Lower lobe of right lung (tissue), 2 donors: ENCODE measurements around the gene PRKRIP1. TPM values are rescaled to one million over a fixed set of nuclear protein-coding genes. Genes with fewer than 3 reads are reported as not detected.

Source experiments
- ATAC-seq, 2 donors: fragments of 200-7000 bp; cut with Tn5 transposase; one replicate each; pipeline ENCODE4 v1.9.1; 2020 to 2022; ENCODE audit warnings: mild to moderate bottlenecking in 2 of 2, moderate library complexity in 2 of 2
- DNase-seq: peaks from one replicate; pipeline ENCODE4 v3.0.0-alpha.2; 2020
- H3K27ac ChIP-seq: fragments of 200-600 bp; one replicate; pipeline ENCODE4 v1.8.0; 2022
- H3K27me3 ChIP-seq: fragments of 200-600 bp; one replicate; pipeline ENCODE4 v1.8.0; 2022; ENCODE audit warnings: low read depth
- H3K36me3 ChIP-seq: fragments of 200-600 bp; one replicate; pipeline ENCODE4 v1.8.0; 2022; ENCODE audit warnings: mild to moderate bottlenecking
- H3K4me1 ChIP-seq: fragments of 200-600 bp; one replicate; pipeline ENCODE4 v1.8.0; 2022
- H3K4me3 ChIP-seq: fragments of 200-600 bp; one replicate; pipeline ENCODE4 v1.8.0; 2022; ENCODE audit warnings: mild to moderate bottlenecking
- H3K9me3 ChIP-seq: fragments of 200-600 bp; one replicate; pipeline ENCODE4 v1.8.0; 2022
- CTCF ChIP-seq: fragments of 200-600 bp; IDR thresholded peaks from one replicate; pipeline ENCODE4 v1.8.0; 2022; ENCODE audit warnings: antibody characterized with exemption, mild to moderate bottlenecking
- intact Hi-C: fragments of 100-400 bp; cut with DNase I; formaldehyde crosslinking; loops from one replicate; pipeline ENCODE4 v1.11.0; 2022
- total RNA-seq: library from RNA; stranded (reverse); fragmentation: NEBNext Ultra II Directional; extraction: Animal tissue kit (Norgen Biotek cat#: 25700); gene quantifications from one replicate; pipeline ENCODE4 v1.2.1, GENCODE V29; 2021
- donor health status: DM: no; HTN: yes; CAD: no; lungs with severe emphysema.

Gene PRKRIP1
- total RNA-seq, 1 donor from 2014 or later, result 20.3 TPM

DNA sequence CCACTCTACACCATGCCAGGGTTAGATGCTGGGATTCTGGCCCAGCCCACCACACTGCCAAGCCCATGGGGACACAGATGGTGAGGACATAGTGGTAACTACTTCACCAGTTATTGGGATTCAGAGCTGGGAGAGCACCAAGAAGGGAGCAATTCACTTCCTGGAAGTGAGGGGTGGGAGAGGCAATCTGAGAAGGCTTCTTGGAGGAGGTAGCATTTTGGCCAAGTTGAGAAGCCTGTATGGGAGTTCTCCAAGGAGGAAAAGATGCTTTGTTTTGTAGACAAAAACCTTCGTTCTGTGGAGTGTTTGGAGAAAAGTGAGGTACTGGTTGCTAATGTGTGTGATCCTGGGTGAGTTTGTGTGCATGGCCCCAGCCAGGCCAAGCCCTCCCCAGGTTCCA, 3.8 kb upstream of the PRKRIP1 start:
- no peak for ATAC-seq

DNA sequence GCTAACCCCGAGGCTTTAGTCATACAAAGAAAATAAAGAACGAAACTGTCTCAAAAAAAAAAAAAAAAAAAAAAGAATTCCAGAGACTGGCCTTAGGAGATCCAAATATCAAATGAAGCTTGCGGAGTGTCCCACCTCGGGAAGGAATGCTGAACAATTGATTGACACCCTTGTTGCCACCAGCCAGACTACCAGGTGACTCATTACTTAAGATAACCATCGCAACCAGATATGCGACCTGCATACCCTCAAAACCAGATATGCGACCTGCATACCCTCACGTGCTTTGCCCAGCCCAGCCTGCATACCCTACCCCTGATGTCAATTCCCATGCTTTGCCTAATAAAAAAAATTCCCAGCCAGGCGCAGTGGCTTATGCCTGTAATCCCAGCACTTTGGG, 2.7 kb upstream of the PRKRIP1 start:
- Histone ChIP-seq H3K27me3 (no peaks in the 10 kb centered on the region), H3K4me3 (no peak overlapping the region), H3K27ac (no peak overlapping the region), H3K9me3 (no peaks in the 10 kb centered on the region), H3K36me3 (peaks cover 14% of the 10 kb centered on the region), H3K4me1 (peaks cover 15% of the 10 kb centered on the region)
- no peak for TF ChIP-seq CTCF
- ATAC-seq, result no peak
- no peak for DNase-seq
- intact Hi-C loops, result no loop called here

More for the DNA sequence above, 3.8 kb upstream of the PRKRIP1 start:
- peaks cover 12% of the 10 kb centered on the region for H3K4me1 ChIP-seq
- H3K4me3 ChIP-seq, result no peak overlapping the region
- H3K27me3 ChIP-seq, result no peaks in the 10 kb centered on the region
- peaks cover 13% of the 10 kb centered on the region for H3K36me3 ChIP-seq
- no peak for DNase-seq
- H3K9me3 ChIP-seq, result no peaks in the 10 kb centered on the region
- intact Hi-C loops, result no loop called here
- no peak overlapping the region for H3K27ac ChIP-seq
- no peak for TF ChIP-seq CTCF

GRCh38 chr7:102395592-102395872, 631 bp upstream of the PRKRIP1 start:
- DNase-seq (no peak), ATAC-seq (no peak)
- Histone ChIP-seq H3K36me3 (peaks cover 32% of the 10 kb centered on the region), H3K27ac (peak overlapping the region; percentile 91), H3K4me3 (peak overlapping the region; percentile 98), H3K27me3 (no peaks in the 10 kb centered on the region), H3K9me3 (no peaks in the 10 kb centered on the region), H3K4me1 (peaks cover 15% of the 10 kb centered on the region)
- intact Hi-C loops, result no loop called here
- TF ChIP-seq CTCF, result no peak

- peak in 1 of 2 donors; percentile 18 for ATAC-seq
These were observed 502 bp downstream of the PRKRIP1 start for GRCh38 chr7:102396710-102397019.

DNA sequence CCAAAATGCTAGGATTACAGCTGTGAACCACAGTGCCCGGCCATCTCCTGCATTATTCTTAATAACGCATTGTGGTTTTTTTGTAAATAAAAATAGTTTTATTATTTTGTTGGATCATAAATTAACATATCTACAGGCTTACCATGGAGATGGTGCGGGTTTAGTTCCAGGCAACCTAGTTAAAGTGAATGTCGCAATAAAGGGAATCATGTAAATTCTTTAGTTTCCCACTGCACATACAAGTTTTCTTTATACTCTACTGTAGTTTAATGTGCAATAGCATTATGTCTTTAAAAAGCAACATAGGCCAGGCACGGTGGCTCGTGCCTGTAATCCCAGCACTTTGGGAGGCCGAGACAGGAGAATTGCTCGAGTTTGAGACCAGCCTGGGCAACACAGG, 2.4 kb downstream of the PRKRIP1 start:
- intact Hi-C loops, result no loop called here
- H3K36me3 ChIP-seq, result peaks cover 56% of the 10 kb centered on the region
- no peak for TF ChIP-seq CTCF

More at GRCh38 chr7:102396710-102397019, 502 bp downstream of the PRKRIP1 start:
- Histone ChIP-seq H3K36me3 (peaks cover 43% of the 10 kb centered on the region), H3K4me3 (peak overlapping the region; percentile 98), H3K27me3 (no peaks in the 10 kb centered on the region), H3K9me3 (no peaks in the 10 kb centered on the region), H3K4me1 (peaks cover 15% of the 10 kb centered on the region), H3K27ac (peak overlapping the region; percentile 91)
- intact Hi-C loops, result no loop called here
- DNase-seq, result no peak
- no peak for TF ChIP-seq CTCF

GRCh38 chr7:102400360-102400759, 4.2 kb downstream of the PRKRIP1 start:
- H3K9me3 ChIP-seq, result no peaks in the 10 kb centered on the region
- DNase-seq (no peak), ATAC-seq (no peak)
- intact Hi-C loops, result no loop called here
- H3K4me3 ChIP-seq, result no peak overlapping the region
- H3K27ac ChIP-seq, result no peak overlapping the region
- H3K4me1 ChIP-seq, result peaks cover 12% of the 10 kb centered on the region
- peaks cover 74% of the 10 kb centered on the region for H3K36me3 ChIP-seq
- TF ChIP-seq CTCF, result no peak
- H3K27me3 ChIP-seq, result no peaks in the 10 kb centered on the region

More for the DNA sequence above, 2.4 kb downstream of the PRKRIP1 start:
- Histone ChIP-seq H3K9me3 (no peaks in the 10 kb centered on the region), H3K4me1 (peaks cover 15% of the 10 kb centered on the region), H3K4me3 (no peak overlapping the region), H3K27me3 (no peaks in the 10 kb centered on the region), H3K27ac (no peak overlapping the region)
- no peak for ATAC-seq
- no peak for DNase-seq
